Naive B cell (primary cell): ENCODE results near the gene OARD1. TPM values are rescaled to one million over a fixed set of nuclear protein-coding genes. Genes with fewer than 3 reads are reported as not detected.

Experiments used
- ATAC-seq, 2 donors: fragments of 150-1000 bp; cut with Tn5 transposase; 2 replicates each; pipeline ENCODE4 v1.10.0; 2021; ENCODE audit warnings: low read depth in 2 of 2, mild to moderate bottlenecking in 2 of 2, moderate library complexity in 2 of 2
- DNase-seq: peaks from one replicate; pipeline ENCODE4 v3.0.0; 2022
- H3K27ac Mint-ChIP-seq, 6 donors: one replicate each; pipeline ENCODE4 v1.8.0; 2020 to 2022; ENCODE audit warnings: mild to moderate bottlenecking in 6 of 6, mixed read lengths in 6 of 6, moderate library complexity in 5 of 6, inconsistent platforms in 2 of 6
- H3K27me3 Mint-ChIP-seq, 3 donors: one replicate each; pipeline ENCODE4 v1.8.0; 2021 to 2022; ENCODE audit warnings: mixed read lengths in 3 of 3, mild to moderate bottlenecking in 1 of 3
- H3K36me3 Mint-ChIP-seq, 2 donors: one replicate each; pipeline ENCODE4 v1.8.0; 2020 to 2022; ENCODE audit warnings: mixed read lengths in 2 of 2, inconsistent platforms in 1 of 2, mild to moderate bottlenecking in 1 of 2
- H3K4me1 Mint-ChIP-seq, 3 donors: one replicate each; pipeline ENCODE4 v1.8.0; 2020 to 2022; ENCODE audit warnings: mixed read lengths in 3 of 3, inconsistent platforms in 1 of 3, mild to moderate bottlenecking in 1 of 3, moderate library complexity in 1 of 3
- H3K4me3 Mint-ChIP-seq, 8 donors: one replicate each; pipeline ENCODE4 v1.8.0; 2020 to 2022; ENCODE audit warnings: mild to moderate bottlenecking in 8 of 8, mixed read lengths in 8 of 8, moderate library complexity in 8 of 8, inconsistent platforms in 2 of 8
- H3K9me3 Mint-ChIP-seq, 7 donors: one replicate each; pipeline ENCODE4 v1.8.0; 2020 to 2022; ENCODE audit warnings: mixed read lengths in 7 of 7, mild to moderate bottlenecking in 5 of 7, inconsistent platforms in 2 of 7, moderate library complexity in 1 of 7
- polyA plus RNA-seq, 6 donors: library from polyadenylated mRNA; unstranded; fragments of 300-500 nt; fragmentation: Illumina TruSeq; gene quantifications; one replicate each; pipeline ENCODE4 v1.2.3, GENCODE V29; 2021; ENCODE audit warnings: low read depth in 6 of 6

OARD1 gene
- polyA plus RNA-seq, 6 donors from 2014 or later: 45.8 to 70.6 (median 62.6) TPM

DNA sequence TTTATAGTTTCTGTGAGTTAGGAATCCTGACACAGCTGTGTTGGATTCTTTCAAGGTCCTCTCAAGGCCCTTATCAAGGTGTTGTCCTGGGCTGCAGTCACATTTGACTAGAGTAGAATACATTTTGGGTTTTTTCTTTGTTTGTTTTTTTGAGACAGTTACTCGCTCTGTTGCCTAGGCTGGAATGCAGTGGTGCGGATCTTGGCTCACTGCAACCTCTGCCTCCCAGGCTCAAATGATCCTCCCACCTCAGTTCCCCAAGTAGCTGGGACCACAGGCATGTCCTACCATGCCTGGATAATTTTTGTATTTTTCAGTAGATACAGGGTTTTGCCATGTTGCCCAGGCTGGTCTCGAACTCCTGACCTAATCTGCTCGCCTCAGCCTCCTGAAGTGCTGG, 16.3 kb upstream of the OARD1 start:
- Mint-ChIP-seq H3K27me3 (no peaks in the 10 kb centered on the region), H3K27ac (peak overlapping the region in 1 of 6 donors; percentile 54), H3K4me1 (peaks cover 0 to 10% (median 2%) of the 10 kb centered on the region in 3 donors), H3K9me3 (no peaks in the 10 kb centered on the region), H3K4me3 (no peak overlapping the region), H3K36me3 (peaks cover 19 to 23% of the 10 kb centered on the region in 2 donors)
- DNase-seq: no peak
- ATAC-seq: no peak

DNA sequence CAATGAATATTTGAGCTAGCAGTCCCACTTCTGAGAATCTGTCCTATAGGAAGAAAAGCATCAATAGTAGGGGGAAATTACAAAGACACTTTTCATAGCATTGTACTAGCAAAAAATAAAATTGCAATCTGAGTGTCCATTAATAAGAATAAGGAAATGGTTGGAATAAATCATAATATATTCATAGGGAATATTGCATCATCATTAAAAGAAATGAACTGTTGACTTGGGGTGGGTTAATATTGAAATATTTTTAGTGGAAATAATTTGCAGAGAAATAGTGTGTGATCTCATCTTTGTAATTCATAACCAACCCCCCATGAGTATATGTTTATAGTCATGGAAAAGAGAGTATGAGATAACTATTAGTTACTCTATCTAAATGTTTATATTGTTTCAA, 13.0 kb upstream of the OARD1 start:
- Mint-ChIP-seq H3K9me3 (no peaks in the 10 kb centered on the region), H3K27me3 (no peaks in the 10 kb centered on the region), H3K4me3 (no peak overlapping the region), H3K27ac (no peak overlapping the region), H3K36me3 (peaks cover 12 to 21% of the 10 kb centered on the region in 2 donors), H3K4me1 (peaks cover 16 to 24% (median 19%) of the 10 kb centered on the region in 3 donors)
- DNase-seq: no peak
- no peak for ATAC-seq

DNA sequence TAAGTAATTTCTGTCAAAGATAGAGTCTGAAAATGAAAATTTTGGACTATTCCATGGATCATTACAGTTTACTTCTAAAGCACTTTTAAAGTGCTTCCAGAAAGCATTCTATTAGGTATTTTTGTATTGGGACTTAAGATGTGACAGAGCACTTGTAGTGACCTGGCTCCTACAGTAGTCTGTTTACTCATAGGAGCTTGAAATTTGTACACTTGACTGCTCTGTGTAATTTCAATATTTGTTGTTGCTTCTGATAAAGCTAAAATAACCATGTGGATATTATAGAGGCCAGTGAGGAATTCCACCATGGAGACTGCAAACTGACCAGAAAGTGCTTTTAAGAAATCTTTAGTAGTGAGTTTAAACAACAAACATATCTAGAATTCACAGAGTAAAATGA, 10.9 kb upstream of the OARD1 start:
- H3K9me3 Mint-ChIP-seq: no peaks in the 10 kb centered on the region
- no peak for ATAC-seq
- H3K27ac Mint-ChIP-seq: no peak overlapping the region
- peaks cover 21 to 31% (median 26%) of the 10 kb centered on the region in 3 donors for H3K4me1 Mint-ChIP-seq
- H3K4me3 Mint-ChIP-seq: no peak overlapping the region
- peaks cover 20 to 29% of the 10 kb centered on the region in 2 donors for H3K36me3 Mint-ChIP-seq
- no peaks in the 10 kb centered on the region for H3K27me3 Mint-ChIP-seq
- DNase-seq: no peak

DNA sequence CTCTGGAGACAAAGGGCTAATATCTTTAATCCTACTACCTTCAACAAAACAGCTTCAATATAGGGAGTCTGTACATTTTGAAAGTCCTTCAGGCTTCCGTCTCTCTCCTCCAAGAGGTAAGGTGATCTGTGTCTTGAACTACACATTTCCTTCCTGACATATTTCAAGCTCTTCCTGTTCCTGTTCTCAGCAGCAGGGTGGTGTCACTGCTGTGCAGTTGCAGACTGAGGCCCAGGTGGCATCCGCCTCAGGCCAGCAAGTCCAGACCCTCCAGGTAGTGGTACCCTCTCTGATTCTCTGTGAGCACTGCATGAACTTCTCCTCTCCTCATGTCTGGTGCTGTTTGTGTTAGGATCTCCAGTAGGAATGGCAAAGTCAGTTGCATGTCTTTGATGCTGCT, 8.5 kb upstream of the OARD1 start:
- peaks cover 20 to 23% of the 10 kb centered on the region in 2 donors for H3K36me3 Mint-ChIP-seq
- H3K27me3 Mint-ChIP-seq: no peaks in the 10 kb centered on the region
- peak overlapping the region; percentile 55 to 85 (median 72) for H3K4me3 Mint-ChIP-seq
- DNase-seq (no peak), ATAC-seq (peak; percentile 74 to 85)
- H3K4me1 Mint-ChIP-seq: peaks cover 31 to 41% (median 32%) of the 10 kb centered on the region in 3 donors
- peak overlapping the region; percentile 73 to 94 (median 91) for H3K27ac Mint-ChIP-seq
- no peaks in the 10 kb centered on the region for H3K9me3 Mint-ChIP-seq

DNA sequence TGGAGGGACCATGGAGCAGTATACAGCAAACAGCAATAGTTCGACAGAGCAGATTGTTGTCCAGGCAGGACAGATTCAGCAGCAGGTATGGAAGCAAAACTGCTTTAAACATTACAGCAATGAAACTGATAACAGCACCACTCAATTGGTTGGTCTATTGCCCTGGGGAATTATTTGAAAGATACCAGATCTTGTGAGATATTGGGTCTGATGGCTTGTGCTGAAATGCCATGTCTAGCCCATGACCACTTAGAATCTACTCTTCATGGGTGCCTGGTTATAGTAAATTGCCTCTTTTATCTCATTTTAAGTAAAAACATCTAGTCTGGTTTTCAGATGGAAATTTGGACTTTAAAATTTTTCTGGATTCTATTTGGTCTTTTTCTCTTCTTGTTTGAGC, 6.9 kb upstream of the OARD1 start:
- H3K36me3 Mint-ChIP-seq: peaks cover 13 to 18% of the 10 kb centered on the region in 2 donors
- no peaks in the 10 kb centered on the region for H3K9me3 Mint-ChIP-seq

DNA sequence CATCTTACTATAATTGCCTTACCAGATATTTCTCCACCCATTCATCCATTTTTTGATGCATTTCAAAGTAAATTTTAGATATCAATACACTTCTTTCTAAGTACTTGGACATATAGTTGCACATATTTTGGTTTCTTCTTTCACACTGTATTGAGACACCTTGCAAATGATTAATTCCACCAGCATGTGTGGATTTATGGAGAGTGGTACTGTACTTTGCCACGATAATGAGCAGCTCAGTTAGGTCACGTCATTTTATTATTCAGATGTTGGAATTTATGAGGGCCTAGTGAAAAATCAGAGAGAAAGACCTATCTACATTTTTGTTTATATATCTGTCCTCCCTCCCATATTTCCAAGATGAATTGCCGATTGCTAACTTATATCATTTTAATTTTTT, 5.9 kb upstream of the OARD1 start:
- ATAC-seq (no peak), DNase-seq (no peak)
- H3K27ac Mint-ChIP-seq: peak overlapping the region in 1 of 6 donors; percentile 9
- H3K27me3 Mint-ChIP-seq: no peaks in the 10 kb centered on the region
- peaks cover 43 to 61% (median 47%) of the 10 kb centered on the region in 3 donors for H3K4me1 Mint-ChIP-seq
- H3K4me3 Mint-ChIP-seq: no peak overlapping the region
- peaks cover 8 to 18% of the 10 kb centered on the region in 2 donors for H3K36me3 Mint-ChIP-seq
- H3K9me3 Mint-ChIP-seq: no peaks in the 10 kb centered on the region

More for the DNA sequence above, 6.9 kb upstream of the OARD1 start:
- DNase-seq (no peak), ATAC-seq (no peak)
- H3K27ac Mint-ChIP-seq: peak overlapping the region in 3 of 6 donors; percentile 20 to 85 (median 55)
- no peak overlapping the region for H3K4me3 Mint-ChIP-seq
- H3K4me1 Mint-ChIP-seq: peaks cover 46 to 57% (median 46%) of the 10 kb centered on the region in 3 donors
- no peaks in the 10 kb centered on the region for H3K27me3 Mint-ChIP-seq

DNA sequence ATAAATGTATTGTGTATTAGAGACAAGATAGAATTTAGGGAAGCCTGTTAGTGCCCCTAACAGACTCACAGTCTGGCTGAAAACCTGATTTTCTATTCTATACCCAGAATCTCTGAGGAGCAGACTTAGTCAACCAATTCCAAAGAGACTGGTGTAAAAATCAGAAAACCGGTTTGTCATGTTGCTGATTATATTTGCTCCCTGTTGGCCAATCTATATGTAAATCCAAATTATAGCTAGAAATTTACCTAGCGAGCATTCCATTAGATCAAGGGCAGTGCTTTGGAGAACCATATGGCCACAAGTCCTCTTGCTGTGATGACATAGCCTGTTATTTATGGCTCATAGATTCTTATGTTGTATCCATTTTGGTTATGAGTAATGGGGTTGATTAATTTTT, 5.4 kb upstream of the OARD1 start:
- Mint-ChIP-seq H3K27ac (no peak overlapping the region), H3K4me1 (peaks cover 43 to 58% (median 44%) of the 10 kb centered on the region in 3 donors), H3K4me3 (no peak overlapping the region)

DNA sequence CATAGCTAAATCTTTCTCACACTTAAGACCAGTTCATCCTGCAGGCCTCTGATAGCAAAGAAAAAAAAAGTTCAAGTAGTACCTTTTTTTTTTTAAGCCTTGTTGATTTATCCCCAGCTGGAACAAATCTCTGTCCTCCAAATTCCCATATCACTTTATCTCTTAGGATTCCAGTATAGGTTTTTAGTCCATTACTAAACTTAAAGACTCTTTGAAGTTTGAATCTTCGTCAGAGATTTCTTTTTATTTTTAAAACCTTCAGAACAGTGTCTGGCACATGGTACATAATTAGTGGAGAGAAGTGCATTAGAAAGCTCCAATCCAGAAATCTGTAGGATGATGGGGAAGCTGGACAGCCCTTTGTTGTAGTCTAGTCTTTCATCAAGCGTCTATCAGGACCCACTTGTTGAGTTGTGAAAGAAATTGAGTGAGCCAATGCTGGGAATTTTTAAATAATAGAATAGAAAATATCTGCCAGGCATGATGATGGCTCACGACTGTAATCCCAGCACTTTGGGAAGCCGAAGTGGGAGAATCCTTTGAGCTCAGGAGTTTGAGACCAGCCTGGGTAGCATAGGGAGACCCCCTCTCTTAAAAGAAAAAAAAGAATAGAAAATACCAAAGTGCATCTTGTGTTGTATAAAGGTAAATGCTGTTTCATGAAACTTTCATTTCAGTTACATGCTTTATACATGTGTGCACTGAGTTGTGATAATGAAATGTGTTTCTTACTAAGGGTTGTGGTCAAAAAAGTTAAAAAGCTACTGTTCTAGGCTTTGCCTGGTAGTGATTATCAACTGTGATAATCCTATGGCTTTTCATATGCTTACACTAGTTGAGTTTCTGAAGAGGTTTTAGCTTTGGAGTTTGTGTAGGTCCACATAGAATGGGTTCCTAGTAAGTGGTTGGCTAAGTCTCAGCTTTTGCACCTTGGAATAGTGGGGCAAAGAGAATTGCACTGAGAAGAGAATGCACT, 3.8 kb upstream of the OARD1 start:
- H3K27me3 Mint-ChIP-seq: no peaks in the 10 kb centered on the region

More for the DNA sequence above, 5.4 kb upstream of the OARD1 start:
- no peak for ATAC-seq
- H3K27me3 Mint-ChIP-seq: no peaks in the 10 kb centered on the region
- no peaks in the 10 kb centered on the region for H3K9me3 Mint-ChIP-seq
- DNase-seq: no peak
- peaks cover 8 to 18% of the 10 kb centered on the region in 2 donors for H3K36me3 Mint-ChIP-seq

DNA sequence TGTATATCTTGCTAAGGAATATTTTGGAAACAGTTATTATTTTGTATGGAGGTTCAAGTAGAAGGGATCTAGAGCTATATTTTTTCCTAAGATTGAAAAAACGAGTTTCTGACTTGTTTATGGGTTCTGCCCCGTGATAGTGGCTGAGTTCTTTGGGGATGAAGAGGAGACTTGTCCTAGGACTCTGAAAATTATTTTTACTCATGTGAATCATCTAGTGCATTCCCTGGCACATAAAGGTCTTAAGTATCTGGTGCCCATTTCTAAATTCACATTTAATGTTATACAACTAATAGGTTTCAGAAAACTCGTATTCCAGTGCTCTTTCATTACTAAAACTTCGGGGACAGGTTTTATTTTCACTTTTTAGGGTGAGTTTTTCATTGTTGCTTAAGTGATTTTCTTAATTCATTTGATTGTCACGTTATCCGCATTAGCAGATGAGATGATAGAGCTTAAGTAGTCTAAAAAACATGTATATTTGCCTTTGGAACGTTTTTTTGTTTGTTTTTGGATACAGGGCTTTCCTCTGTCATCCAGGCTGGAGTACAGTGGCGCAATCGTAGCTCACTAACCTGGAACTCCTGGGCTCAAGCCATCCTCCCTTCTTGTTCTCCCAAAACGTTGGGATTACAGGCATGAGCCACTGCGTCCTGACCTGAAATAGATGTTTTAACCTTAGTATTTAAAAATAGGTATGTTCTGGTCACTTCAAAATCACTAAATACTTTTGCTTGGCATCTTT, 2.7 kb upstream of the OARD1 start:
- Mint-ChIP-seq H3K27ac (peak overlapping the region; percentile 97 to 99 (median 98)), H3K4me1 (peaks cover 34 to 57% (median 44%) of the 10 kb centered on the region in 3 donors), H3K36me3 (peaks cover 8 to 9% of the 10 kb centered on the region in 2 donors), H3K4me3 (peak overlapping the region; percentile 92 to 99 (median 96)), H3K9me3 (no peaks in the 10 kb centered on the region), H3K27me3 (no peaks in the 10 kb centered on the region)
- no peak for DNase-seq
- no peak for ATAC-seq

More for the DNA sequence above, 3.8 kb upstream of the OARD1 start:
- peaks cover 39 to 62% (median 47%) of the 10 kb centered on the region in 3 donors for H3K4me1 Mint-ChIP-seq
- no peaks in the 10 kb centered on the region for H3K9me3 Mint-ChIP-seq
- peak overlapping the region; percentile 76 to 99 (median 96) for H3K27ac Mint-ChIP-seq
- H3K4me3 Mint-ChIP-seq: peak overlapping the region in 6 of 8 donors; percentile 3 to 99 (median 94)
- DNase-seq: no peak
- no peak for ATAC-seq
- peaks cover 8 to 17% of the 10 kb centered on the region in 2 donors for H3K36me3 Mint-ChIP-seq

DNA sequence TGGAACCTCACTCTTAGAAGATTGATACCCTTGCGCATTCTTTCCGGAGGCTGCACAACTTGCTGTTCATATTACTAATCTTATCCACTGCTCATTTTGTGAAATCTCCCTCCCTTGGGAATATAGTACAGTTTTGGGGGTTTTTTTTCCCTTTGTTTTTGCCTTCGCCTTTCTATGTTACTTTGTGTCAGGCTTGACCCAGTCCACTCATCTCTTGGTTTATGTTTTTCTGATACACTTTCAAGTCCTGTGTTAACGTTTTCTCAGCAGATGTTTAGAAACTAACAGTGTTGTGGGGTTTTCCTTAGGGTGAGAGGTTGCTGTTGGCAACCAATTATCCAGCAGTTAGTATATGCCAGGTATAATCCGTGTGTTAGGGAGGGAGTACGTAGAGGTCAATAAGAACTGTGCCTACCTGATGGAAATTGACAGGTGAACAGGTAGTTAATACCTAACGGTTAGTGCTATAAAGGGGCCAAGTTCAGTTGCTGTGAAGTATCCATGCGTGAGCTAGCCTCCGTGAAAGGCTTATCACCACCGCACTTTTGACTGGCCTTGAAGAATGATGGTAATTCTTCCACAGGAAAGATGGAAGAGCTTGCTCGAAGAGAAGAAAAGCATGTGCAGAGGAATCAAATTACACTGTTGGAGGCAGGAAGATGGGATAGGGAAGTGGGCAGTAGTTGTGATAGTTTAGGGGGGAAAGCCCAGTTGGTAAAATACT, 2.0 kb upstream of the OARD1 start:
- ATAC-seq (no peak), DNase-seq (peak; percentile 12)
- Mint-ChIP-seq H3K9me3 (no peaks in the 10 kb centered on the region), H3K27ac (peak overlapping the region; percentile 97 to 99 (median 98)), H3K36me3 (peaks cover 3 to 4% of the 10 kb centered on the region in 2 donors), H3K27me3 (no peaks in the 10 kb centered on the region), H3K4me1 (peaks cover 34 to 55% (median 44%) of the 10 kb centered on the region in 3 donors), H3K4me3 (peak overlapping the region; percentile 92 to 99 (median 96))

DNA sequence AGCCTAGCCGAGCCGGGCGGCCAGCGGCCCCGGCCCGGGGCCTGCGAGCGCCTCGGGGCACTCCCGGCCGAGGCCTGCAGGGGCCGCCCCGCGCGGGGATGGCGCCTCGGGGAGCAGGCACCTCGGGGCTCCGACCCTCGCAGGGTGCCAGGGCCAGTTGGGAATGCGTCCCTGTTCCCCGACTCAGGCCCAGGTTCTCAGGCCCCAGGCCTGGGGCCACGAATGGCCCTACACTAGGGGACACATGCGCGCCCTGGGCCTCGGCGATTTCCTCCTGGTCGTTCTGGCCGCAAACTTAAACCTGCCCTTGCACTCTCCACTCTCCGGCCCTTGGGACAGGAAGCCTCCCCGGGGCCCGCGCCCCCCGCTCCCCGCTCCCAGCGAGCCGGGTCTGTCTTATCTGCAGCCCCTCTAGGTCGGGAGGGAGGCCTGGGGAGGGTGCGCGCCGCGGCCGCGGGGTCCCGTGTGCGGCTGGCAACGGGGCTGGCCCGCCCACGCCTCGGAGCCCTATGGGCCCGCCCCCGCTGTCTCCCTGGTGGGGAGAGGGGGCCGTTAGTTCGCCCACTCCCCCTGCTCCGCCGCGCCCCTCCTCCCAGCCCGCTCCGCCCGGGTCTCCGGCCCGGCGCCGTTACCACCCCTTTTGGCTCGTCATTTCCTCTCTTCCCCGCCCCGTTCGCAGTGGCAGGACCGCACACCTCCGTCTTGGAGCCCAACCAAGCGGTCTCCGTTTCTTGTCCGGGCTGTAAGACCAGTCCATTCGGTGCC, 1.2 kb upstream of the OARD1 start:
- H3K27ac Mint-ChIP-seq: peak overlapping the region; percentile 97 to 99 (median 98)
- no peaks in the 10 kb centered on the region for H3K9me3 Mint-ChIP-seq
- H3K4me1 Mint-ChIP-seq: peaks cover 34 to 51% (median 44%) of the 10 kb centered on the region in 3 donors
- no peaks in the 10 kb centered on the region for H3K27me3 Mint-ChIP-seq
- no peaks in the 10 kb centered on the region for H3K36me3 Mint-ChIP-seq
- peak; percentile 79 for DNase-seq
- peak overlapping the region; percentile 92 to 99 (median 98) for H3K4me3 Mint-ChIP-seq
- peak; percentile 18 to 26 for ATAC-seq

DNA sequence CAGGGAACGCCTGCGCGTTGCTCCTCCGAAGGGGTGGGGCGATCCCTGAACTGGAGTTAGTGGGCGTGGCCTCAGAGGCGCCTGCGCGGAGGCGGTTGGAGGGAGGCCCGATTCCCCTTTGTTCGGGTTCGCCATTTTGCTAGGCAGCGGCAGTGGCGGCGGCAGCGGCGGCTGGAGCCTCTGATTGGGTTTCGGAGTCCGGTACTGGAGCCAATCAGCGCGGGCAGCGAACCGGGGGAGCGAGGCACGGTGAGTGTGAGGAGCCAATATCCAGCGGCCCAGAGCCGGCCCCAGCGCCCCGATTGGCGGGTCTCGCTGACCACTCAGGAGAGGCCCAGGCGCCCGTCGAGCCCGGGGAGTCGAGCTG, 663 bp upstream of the OARD1 start, which contains the start of gene NFYA:
Gene NFYA (plus strand): TSS at position 139 of the 367 bp plus-strand sequence. CDS start 6,116 bp downstream, outside the sequence.
- ATAC-seq: peak; percentile 64 to 66
- Mint-ChIP-seq H3K4me3 (peak within 1 kb of the TSS; percentile 92 to 99 (median 98)), H3K4me1 (peaks cover 34 to 51% (median 44%) of the 10 kb centered on the region in 3 donors), H3K36me3 (peaks cover 0 to 2% of the 10 kb centered on the region in 2 donors), H3K27me3 (no peaks in the 10 kb centered on the region), H3K9me3 (no peaks in the 10 kb centered on the region), H3K27ac (peak within 1 kb of the TSS; percentile 97 to 99 (median 98))
- DNase-seq: peak; percentile 100
